NCI-H146 treated with DMSO at 0.1 percent for 48 hours (cell line): ENCODE results near the gene PSG2.
"Not testable (repeated sequence)": the region's sequence is repeated elsewhere in the genome, so short reads cannot be mapped to it uniquely, and the experiment has no call there.

Experiments
- DNase-seq: peaks from one replicate; lab custom pipeline; 2025; ENCODE audit not compliant: unreplicated experiment; lab: John Stamatoyannopoulos, UW

Gene PSG2

DNA sequence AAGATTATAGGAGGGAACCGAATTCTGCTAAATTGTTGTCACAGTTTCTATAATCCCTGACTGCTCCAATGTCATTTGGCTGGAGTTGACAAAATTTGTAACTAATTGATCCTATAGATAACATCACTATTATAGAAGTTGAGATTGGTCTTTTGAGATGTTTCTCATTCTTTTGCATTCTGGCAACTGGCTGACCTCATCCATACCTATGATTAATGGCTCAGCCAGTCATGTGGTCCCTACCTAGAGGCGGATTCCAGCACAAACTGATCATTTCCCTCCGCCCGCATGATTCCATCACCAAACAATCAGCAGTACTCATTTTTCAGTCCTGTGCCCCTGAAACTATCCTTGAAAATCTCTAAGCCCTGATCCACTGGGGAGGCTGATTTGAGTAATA, 4.2 kb downstream of the PSG2 start:
- no peak for DNase-seq

- DNase-seq = not testable (repeated sequence)
These were observed 4.6 kb downstream of the PSG2 start for GRCh38 chr19:43077881-43078280.

GRCh38 chr19:43062418-43062817, 20.1 kb downstream of the PSG2 start:
- DNase-seq = not testable (repeated sequence)

- not testable (repeated sequence) for DNase-seq
These were observed 21.2 kb downstream of the PSG2 start for GRCh38 chr19:43061326-43061725.

GRCh38 chr19:43060254-43060653, 22.2 kb downstream of the PSG2 start:
- DNase-seq = not testable (repeated sequence)

DNA sequence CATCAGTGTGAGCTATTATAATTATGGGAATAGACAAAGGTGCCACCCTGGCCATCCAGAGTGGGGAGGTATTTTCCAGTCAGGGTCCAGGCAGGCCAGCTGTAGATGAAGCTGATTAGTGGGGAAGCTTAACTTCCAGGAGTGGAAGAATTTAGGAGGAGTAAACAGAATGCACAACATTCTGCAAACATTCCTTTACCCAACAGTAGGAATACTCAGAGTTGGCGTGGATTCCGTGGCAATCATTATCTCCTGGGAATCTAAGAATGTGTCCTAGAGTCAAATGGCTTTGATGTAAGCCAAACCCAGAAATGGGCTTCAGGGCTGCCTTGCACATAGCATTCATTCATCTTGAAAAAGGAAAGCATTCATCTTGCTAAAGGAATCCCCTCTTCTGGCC, 23.0 kb downstream of the PSG2 start:
- not testable (repeated sequence) for DNase-seq

DNA sequence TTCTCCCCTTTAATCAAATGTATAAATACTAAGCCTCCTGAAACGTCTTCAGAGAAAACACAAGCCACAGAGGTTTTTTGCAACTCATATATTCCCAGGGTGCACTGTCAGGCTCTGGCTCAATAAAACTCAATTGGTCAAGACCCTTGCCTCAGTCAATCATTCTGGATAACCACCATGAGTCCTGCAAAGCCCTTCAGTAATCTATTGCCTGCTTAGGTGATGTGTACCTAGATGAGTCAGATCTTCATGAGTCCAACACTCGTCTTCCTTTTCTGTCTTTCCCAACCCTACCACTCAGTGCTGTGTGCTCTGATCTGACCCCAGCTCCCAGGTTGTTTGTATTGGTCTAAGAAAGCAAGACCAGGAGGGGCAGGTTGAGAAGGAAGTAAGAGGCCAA, 24.1 kb downstream of the PSG2 start:
- DNase-seq = not testable (repeated sequence)

DNA sequence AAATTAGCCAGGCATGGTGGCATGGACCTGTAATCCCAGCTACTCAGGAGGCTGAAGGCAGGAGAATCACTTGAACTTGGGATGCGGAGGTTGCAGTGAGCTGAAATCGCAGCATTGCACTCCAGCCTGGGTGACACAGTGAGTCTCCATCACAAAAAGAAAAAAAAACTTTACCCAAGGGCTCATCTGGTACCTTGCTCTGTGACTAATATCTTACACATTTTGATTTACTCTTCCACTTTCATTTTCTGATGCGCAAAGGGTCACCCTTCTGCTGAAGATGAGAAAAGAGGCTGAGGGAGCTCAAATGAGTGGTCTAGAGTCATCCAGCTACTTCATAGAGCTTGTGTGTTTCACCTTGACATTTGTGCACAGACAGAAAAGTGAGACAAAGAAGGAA, 34.5 kb downstream of the PSG2 start:
- not testable (repeated sequence) for DNase-seq

GRCh38 chr19:43046578-43046977, 35.9 kb downstream of the PSG2 start:
- DNase-seq = not testable (repeated sequence)

DNA sequence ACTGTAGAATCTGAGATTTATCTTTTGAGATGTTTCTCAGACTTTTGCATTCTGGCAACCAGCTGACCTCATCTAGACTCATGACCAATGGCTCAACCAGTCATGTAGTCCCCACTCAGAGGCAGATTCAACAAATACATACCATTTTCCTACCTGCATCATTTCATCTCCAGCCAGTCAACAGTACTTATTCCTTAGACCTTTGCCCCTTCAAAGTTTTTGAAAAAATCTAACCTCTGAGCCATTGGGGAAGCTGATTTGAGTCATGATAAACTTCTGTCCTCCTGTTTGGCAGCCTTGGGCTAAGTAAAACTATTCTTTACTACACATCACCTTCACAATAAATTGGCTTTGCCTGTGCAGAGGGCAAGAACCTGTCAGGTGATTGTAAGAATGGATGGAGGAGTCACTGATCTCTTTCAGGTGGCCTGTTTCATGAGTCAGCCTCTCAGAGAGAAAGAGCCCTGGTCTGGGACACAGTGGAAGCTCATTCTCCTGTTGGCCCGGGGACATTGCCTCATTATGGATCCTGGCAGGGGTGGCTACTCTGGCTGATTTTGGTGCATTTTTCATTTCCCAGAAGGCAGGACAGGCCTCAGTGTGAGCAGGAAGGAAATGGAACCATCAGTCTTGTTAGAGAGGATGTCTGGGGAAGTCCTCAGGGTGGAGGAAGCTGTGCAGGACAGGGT, 38.9 kb downstream of the PSG2 start:
- DNase-seq = not testable (repeated sequence)

DNA sequence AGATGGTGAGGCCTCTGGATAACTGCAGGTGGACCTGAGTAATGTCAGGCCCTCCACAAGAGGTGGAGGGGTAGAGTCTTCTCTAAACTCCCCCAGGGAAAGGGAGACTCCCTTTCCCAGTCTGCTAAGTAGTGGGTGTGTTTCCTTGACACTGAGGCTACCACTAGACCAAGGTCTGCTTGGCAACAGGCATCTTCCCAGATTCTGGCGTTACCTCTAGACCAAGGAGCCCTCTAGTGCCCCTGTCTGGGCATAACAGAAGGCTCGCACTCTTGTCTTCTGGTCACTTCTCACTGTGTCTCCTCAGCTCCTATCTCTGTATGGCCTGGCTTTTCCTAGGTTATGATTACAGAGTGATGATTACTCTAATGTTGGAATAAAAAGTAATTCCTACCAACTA, 50.9 kb downstream of the PSG2 start:
- DNase-seq = not testable (repeated sequence)

GRCh38 chr19:43028866-43029265, 53.6 kb downstream of the PSG2 start:
- no peak for DNase-seq

GRCh38 chr19:43027985-43028384, 54.5 kb downstream of the PSG2 start:
- DNase-seq = not testable (repeated sequence)

DNA sequence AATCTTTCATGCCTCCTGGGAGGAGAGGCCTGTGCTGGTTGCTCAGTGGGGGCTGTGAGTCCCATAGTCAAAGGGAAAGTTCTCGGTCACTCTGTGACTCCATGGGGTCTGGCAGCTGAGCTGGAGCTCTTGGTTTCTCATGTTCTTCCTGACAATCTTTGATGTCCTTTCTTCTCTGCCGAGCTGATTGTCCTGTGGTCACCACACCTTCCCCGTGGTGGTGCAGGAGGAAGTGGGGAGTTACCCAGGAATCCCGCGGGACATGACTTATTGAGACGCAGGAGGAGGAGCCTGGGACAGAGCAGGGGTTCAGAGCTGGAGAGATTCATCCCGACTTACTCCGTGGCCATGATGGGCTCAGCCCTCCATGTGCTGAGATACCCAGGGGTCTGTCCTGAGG, 55.4 kb downstream of the PSG2 start:
- DNase-seq = not testable (repeated sequence)

- not testable (repeated sequence) for DNase-seq
These were observed 56.1 kb downstream of the PSG2 start, which contains the start of gene PSG11 for GRCh38 chr19:43026369-43026768. Gene PSG11, minus strand, starts transcription at chr19:43026469. Its CDS starts 97 bp downstream, at chr19:43026372.

DNA sequence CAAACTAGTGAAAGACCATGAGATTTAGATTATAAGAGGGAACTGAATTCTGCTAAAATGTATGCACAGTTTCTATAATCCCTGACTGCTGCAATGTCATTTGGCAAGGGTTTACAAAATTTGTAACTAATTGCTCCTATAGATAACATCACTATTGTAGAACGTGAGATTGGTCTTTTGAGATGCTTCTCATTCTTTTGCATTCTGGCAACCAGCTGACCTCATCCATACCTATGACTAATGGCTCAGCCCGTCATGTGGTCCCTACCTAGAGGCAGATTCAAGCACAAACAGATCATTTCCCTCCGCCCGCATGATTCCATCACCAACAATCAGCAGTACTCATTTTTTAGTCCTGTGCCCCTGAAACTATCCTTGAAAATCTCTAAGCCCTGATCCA, 60.4 kb downstream of the PSG2 start:
- DNase-seq = not testable (repeated sequence)

- DNase-seq = not testable (repeated sequence)
These were observed 60.9 kb downstream of the PSG2 start for GRCh38 chr19:43021629-43022028.

DNA sequence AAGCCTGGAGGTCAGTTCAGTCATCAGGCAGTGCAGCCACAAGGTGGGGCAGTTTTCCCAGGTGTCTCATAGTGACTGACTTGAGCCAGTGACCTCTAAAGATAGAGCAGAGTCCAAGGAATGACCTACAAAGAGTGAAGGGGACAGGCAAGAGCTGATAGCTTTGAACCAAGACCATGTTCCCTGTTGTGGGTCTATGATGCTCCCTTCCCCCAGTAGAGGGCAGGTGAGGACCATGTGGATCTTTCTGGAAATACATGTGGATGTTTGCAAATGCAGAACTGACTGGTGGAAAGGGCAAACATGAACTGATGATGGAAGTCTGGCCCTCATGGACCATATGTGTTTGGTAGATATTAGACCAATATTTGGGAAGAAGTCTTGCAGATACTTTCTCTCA, 62.9 kb downstream of the PSG2 start:
- not testable (repeated sequence) for DNase-seq
